GM10266 (cell line): ENCODE data around the gene ACTG2.
A peak's percentile ranks its signal among the peaks of the same experiment; 100 is the strongest.

Experiments
- DNase-seq: peaks from one replicate; pipeline ENCODE4 v3.0.0; 2012; ENCODE audit errors: extremely low spot score
- TF ChIP-seq, protein P1 (sequence below): IDR thresholded peaks from 2 replicates; pipeline ENCODE4 v1.5.1; 2012; ENCODE audit warnings: mild to moderate bottlenecking, low read depth; ENCODE audit not compliant: control insufficient read depth, insufficient read depth; ENCODE audit errors: missing control alignments

ACTG2 gene

DNA sequence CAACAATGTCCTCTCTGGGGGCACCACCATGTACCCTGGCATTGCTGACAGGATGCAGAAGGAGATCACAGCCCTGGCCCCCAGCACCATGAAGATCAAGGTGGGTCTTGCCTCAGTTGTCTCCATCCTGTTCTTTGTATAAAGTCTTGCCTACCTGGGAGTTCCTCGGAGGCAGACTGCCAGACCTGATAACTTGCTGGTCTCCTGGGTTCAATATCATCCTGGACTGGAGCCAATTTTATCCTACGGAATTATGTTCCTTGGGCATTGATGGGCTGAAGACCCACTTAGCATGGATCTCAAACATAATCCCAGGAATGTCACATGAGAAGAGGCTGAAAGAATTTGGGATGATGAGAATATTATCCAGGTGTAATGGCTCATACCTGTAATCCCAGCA lies 23.9 kb downstream of the ACTG2 start:
- DNase-seq, result no peak
- TF ChIP-seq, protein P1, sequence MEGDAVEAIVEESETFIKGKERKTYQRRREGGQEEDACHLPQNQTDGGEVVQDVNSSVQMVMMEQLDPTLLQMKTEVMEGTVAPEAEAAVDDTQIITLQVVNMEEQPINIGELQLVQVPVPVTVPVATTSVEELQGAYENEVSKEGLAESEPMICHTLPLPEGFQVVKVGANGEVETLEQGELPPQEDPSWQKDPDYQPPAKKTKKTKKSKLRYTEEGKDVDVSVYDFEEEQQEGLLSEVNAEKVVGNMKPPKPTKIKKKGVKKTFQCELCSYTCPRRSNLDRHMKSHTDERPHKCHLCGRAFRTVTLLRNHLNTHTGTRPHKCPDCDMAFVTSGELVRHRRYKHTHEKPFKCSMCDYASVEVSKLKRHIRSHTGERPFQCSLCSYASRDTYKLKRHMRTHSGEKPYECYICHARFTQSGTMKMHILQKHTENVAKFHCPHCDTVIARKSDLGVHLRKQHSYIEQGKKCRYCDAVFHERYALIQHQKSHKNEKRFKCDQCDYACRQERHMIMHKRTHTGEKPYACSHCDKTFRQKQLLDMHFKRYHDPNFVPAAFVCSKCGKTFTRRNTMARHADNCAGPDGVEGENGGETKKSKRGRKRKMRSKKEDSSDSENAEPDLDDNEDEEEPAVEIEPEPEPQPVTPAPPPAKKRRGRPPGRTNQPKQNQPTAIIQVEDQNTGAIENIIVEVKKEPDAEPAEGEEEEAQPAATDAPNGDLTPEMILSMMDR, result no peak

DNA sequence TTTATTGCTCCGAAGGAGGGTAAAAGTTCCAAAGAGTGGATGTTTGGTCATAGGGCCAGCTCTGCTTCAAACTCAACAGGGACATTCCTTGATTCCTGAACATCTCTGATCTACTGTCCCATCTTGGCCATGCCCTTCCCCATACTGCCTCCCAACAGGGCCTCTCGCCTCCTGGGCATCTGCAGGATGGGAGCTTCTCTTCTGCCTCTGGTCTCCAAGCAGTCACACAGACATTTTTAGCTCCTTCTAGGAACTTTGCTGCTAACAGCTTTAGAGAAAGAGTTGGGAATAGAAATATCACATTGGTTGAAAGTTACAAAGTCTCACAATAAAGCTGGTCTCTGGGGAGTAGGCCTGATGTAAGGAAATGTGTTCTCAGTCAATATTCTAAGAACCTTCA lies 24.5 kb downstream of the ACTG2 start:
- TF ChIP-seq, protein P1, result no peak
- no peak for DNase-seq

DNA sequence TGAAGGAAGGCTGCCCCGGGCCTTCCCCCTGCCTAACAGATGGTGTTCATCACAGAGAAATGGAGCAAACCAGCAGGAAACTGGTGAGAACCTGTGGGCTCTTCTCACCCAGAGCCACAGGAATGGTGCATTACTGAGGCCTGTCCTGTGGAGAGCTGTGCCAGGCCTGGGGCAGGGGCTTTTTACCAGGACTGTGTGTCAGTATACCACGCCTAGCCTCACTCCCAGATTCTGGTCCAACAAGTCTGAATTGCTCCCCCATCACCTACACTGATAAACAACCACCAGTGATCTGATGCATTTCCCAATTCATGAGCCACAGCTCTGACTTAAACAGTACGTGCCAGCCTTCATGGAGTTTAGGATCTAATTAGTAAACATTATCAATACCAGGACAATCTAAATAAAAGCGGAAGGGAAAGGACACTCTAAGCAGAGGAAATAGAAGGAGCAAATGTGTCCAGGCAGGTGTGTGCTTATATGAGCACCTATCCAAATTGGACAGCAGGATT lies 24.9 kb downstream of the ACTG2 start:
- TF ChIP-seq, protein P1, result no peak
- DNase-seq, result no peak

DNA sequence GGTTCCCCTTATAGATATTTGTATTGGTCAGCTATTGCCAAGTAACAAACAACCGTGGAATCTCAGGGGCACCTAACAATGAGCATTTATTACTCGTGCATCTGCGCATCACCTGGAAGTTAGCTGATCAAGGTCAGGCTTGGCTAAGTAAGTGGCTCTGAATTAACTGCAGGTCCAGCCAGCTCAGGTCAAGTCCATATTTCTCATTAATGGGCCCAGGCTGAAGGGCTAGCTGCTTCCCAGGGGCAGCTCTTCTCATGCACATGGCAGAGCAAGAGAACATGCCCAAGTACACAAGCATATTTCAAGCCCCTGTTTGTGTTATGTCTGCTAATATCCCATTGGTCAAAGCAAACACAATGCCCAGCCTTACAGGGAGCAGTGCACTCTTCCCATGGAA lies 26.0 kb downstream of the ACTG2 start:
- DNase-seq, result no peak
- TF ChIP-seq, protein P1, result no peak

DNA sequence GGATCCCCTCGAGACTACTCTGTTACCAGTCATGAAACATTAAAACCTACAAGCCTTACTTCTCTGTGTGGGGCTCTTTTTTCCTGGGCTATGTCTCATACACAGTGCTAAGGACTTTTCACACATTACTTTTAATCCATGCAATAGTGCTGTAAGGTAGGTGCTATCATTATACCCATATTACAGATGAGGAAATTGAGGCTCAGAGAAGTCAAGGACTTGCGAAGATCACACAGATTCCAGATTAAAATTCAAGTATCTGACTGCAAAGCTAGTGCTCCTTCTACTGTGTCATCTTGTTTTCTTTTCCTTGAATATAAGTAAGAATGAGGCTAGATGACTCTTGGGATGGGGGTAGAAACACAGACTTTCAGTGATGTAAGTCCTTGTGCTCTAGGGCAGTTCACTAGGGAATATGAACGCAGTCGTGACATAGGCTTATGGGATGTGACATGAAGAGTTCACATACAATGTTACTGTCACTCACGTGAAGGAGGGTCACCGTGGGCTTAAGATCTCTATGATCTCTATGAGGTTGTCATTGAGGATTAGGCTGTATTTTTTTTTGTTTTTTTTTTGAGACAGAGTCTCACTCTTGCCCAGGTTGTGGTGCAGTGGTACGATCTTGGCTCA lies 26.9 kb downstream of the ACTG2 start:
- TF ChIP-seq, protein P1, result no peak
- no peak for DNase-seq

DNA sequence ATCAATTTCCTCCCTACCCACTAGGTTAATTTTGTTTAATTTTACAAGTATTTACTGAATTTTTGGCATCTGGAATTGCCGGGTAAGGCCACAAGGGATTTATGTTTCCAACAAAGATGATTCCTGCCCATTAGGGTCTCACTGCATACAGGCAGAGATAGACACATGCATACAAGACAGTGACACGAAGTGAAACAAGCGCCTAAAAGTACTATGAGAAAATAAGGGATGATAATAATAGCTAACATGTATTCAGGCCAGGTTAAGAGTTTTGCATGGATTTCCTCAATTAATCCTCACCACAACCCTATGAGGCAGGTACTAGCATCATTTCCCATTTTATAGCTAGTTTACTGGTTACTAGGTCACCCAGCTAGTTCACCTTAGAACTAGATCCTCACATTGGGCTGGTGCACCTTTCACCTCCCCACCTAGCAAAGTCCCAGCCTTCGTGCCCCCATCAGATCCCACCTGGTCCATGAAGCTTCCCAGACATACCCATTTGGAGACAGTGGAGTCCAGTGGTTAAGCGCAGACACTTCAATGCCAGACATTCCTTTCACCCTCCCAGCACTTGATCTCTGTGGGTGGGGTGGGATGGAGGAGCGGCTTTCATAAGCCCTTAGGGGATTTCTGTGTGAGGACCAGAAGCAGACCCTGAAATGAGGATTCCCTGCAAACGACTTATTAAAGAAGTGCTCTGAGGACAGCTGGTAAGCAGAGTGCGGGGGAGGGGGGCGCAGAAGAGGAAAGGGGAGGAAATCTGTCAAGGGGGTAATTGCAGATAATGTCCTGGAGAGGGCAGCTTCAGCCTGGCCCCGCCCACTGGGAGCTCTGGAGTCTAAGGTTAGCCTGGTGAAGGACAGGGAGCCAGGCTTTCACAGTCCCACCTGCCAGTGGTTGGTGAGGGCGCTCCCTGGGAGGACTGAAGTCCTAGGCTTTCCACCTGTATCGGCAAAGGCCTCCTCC lies 28.1 kb downstream of the ACTG2 start:
- DNase-seq, result peak; percentile 27

DNA sequence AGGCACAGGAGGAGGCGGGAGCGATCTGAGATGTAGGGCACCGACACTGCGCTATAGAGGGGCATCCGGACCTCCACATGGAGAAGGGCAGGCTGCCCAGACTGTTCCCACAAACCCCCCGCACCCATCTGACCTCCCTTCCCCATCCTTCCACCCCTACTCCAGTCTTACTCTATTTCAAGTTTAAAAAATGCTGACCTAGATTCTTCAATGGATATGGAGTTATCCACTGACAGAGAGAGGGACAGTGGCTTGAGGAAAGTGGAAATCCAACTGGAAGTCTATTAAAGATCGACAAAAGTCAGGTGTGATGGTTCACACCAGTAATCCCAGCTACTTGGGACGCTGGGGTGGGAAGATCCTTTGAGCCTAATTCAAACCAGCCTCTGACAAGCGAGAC lies 28.8 kb downstream of the ACTG2 start:
- DNase-seq, result no peak
- TF ChIP-seq, protein P1, result no peak

More for the DNA sequence above, 28.1 kb downstream of the ACTG2 start:
- TF ChIP-seq, protein P1, result peak; percentile 36
